ENCODE data around the gene MORN1.

The MORN1 gene

GRCh38 chr1:2331200-2331544, 60.2 kb downstream of the MORN1 start:
- Histone ChIP-seq H3K79me2 (ENCODE audit: control insufficient read depth, low read length) (no peaks in the 10 kb centered on the region), H4K20me1 (ENCODE audit: control insufficient read depth, insufficient read depth, low read depth, low read length) (no peaks in the 10 kb centered on the region), H3K4me1 (ENCODE audit: control insufficient read depth, low read length) (no peaks in the 10 kb centered on the region), H3K4me3 (ENCODE audit: low read length) (no peak overlapping the region), H3K9me3 (ENCODE audit: control insufficient read depth, insufficient read depth, low read length) (no peaks in the 10 kb centered on the region), H3K9me2 (replicated peaks; ENCODE audit: control insufficient read depth, low read length) (no peaks in the 10 kb centered on the region), H3K27me3 (ENCODE audit: control insufficient read depth, low read length) (no peaks in the 10 kb centered on the region), H3K36me3 (ENCODE audit: control insufficient read depth, low read length) (no peaks in the 10 kb centered on the region), H3K4me2 (ENCODE audit: low read length) (no peak overlapping the region), H3F3A (ENCODE audit: control insufficient read depth, insufficient read depth) (no peaks in the 10 kb centered on the region), H3K27ac (ENCODE audit: low read depth, low read length) (no peak overlapping the region)
- no peak for TF ChIP-seq EZH2phosphoT487 (IDR thresholded peaks at IDR 0.05; ENCODE audit: borderline replicate concordance, low read length)
- TF ChIP-seq CTCF (IDR thresholded peaks at IDR 0.05; ENCODE audit: low read depth, low read length, poor library complexity, severe bottlenecking): no peak

- no peak overlapping the region for H3K4me2 ChIP-seq (ENCODE audit: low read length)
- no peaks in the 10 kb centered on the region for H3K79me2 ChIP-seq (ENCODE audit: control insufficient read depth, low read length)
- H3F3A ChIP-seq (ENCODE audit: control insufficient read depth, insufficient read depth): no peaks in the 10 kb centered on the region
- H3K4me1 ChIP-seq (ENCODE audit: control insufficient read depth, low read length): no peaks in the 10 kb centered on the region
- no peaks in the 10 kb centered on the region for H3K9me3 ChIP-seq (ENCODE audit: control insufficient read depth, insufficient read depth, low read length)
- H3K4me3 ChIP-seq (ENCODE audit: low read length): no peak overlapping the region
- H3K27ac ChIP-seq (ENCODE audit: low read depth, low read length): no peak overlapping the region
- H3K9me2 ChIP-seq (replicated peaks; ENCODE audit: control insufficient read depth, low read length): no peaks in the 10 kb centered on the region
- no peaks in the 10 kb centered on the region for H3K36me3 ChIP-seq (ENCODE audit: control insufficient read depth, low read length)
- H3K27me3 ChIP-seq (ENCODE audit: control insufficient read depth, low read length): no peaks in the 10 kb centered on the region
- TF ChIP-seq CTCF (IDR thresholded peaks at IDR 0.05; ENCODE audit: low read depth, low read length, poor library complexity, severe bottlenecking) (no peak), EZH2phosphoT487 (IDR thresholded peaks at IDR 0.05; ENCODE audit: borderline replicate concordance, low read length) (no peak)
- H4K20me1 ChIP-seq (ENCODE audit: control insufficient read depth, insufficient read depth, low read depth, low read length): no peaks in the 10 kb centered on the region
These were observed 60.7 kb downstream of the MORN1 start for GRCh38 chr1:2330519-2331199.

GRCh38 chr1:2330035-2330434, 61.3 kb downstream of the MORN1 start:
- no peaks in the 10 kb centered on the region for H3K79me2 ChIP-seq (ENCODE audit: control insufficient read depth, low read length)
- no peaks in the 10 kb centered on the region for H3K9me2 ChIP-seq (replicated peaks; ENCODE audit: control insufficient read depth, low read length)
- H3K4me2 ChIP-seq (ENCODE audit: low read length): no peak overlapping the region
- no peaks in the 10 kb centered on the region for H3K36me3 ChIP-seq (ENCODE audit: control insufficient read depth, low read length)
- H3K4me3 ChIP-seq (ENCODE audit: low read length): no peak overlapping the region
- no peaks in the 10 kb centered on the region for H3K4me1 ChIP-seq (ENCODE audit: control insufficient read depth, low read length)
- H3K27ac ChIP-seq (ENCODE audit: low read depth, low read length): no peak overlapping the region
- H4K20me1 ChIP-seq (ENCODE audit: control insufficient read depth, insufficient read depth, low read depth, low read length): no peaks in the 10 kb centered on the region
- H3K27me3 ChIP-seq (ENCODE audit: control insufficient read depth, low read length): no peaks in the 10 kb centered on the region
- TF ChIP-seq EZH2phosphoT487 (IDR thresholded peaks at IDR 0.05; ENCODE audit: borderline replicate concordance, low read length) (no peak), CTCF (IDR thresholded peaks at IDR 0.05; ENCODE audit: low read depth, low read length, poor library complexity, severe bottlenecking) (no peak)
- no peaks in the 10 kb centered on the region for H3K9me3 ChIP-seq (ENCODE audit: control insufficient read depth, insufficient read depth, low read length)
- no peaks in the 10 kb centered on the region for H3F3A ChIP-seq (ENCODE audit: control insufficient read depth, insufficient read depth)
